ENCODE results near the gene NUDT16.

The NUDT16 gene

DNA sequence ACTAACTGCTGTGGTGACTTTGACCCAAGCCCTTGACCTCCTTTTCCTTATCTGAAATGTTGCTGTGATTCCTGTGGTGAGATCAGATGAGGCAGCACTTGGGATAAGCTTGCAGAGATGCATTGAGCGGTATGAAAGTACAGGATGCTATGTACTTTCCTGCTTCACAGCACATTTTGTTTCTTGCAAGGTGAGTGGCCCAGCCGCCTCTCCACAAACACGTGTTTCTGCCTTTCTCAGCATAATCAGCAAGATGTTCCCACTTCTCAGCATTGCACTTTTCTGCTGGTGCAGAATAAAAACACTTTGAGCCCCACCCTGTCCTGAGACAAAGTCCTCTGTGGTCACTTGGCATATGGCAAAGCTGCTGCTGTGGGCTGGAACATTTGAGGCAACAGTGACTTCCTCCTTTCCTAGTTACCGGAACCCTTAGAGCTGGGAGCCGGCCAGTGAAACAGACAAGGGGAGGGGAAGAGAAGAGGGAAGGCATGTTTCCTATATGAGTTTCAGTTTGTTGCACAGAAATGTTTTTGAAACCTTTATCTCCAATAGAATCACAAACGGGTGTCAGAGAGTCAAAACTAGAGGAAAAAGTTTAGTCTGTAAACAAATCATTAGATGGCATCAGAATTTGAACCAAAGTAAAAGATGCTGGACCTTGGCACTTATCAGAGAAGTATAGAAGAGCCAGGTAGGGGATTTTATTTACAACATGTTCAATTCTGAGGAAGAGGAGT is 5.0 kb downstream of the NUDT16 start:
- no peak for DNase-seq (ENCODE audit: low read depth in 2 of 3, low spot score in 2 of 3)

DNA sequence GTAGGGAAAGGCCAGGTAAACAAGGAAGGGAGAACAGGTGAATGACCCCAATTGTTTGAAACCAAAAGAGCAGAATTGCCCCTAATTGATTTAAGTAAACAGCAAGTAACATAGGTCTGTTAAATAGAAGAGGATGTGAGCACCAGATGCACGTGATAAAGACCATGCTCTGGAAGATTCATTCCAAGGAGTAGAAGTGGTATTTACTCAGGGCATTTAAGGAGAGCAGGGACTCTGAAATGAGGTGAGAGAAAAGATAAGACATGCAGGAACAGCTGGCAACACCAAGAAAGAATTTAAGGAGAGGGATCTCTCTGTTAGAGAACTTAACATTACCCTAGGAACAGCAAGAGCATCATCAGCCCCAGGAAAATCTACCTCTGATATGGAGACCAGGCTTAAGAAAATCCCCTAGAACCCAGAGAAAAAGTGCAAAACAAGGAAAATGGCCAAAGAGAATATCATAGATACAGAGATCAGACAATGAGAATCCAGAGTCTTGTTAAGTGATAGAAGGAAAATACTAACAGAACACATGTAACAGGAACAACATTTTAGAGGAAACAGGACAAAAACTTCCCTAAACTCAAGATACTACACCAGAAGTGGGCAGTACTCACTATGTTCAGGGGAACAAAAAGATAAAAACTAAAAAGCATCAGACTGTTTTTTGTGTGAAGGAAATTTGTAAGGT is 6.4 kb downstream of the NUDT16 start:
- DNase-seq (ENCODE audit: low read depth in 2 of 3, low spot score in 2 of 3): no peak

- no peak for DNase-seq (ENCODE audit: low read depth in 2 of 3, low spot score in 2 of 3)
Observed at GRCh38 chr3:131388490-131388799, 6.9 kb downstream of the NUDT16 start.

GRCh38 chr3:131390331-131390730 is 8.8 kb downstream of the NUDT16 start:
- DNase-seq (ENCODE audit: low read depth in 2 of 3, low spot score in 2 of 3): no peak

- no peak for DNase-seq (ENCODE audit: low read depth in 2 of 3, low spot score in 2 of 3)
Observed at GRCh38 chr3:131393051-131393450, 11.5 kb downstream of the NUDT16 start.

GRCh38 chr3:131393868-131394267 is 12.3 kb downstream of the NUDT16 start:
- DNase-seq (ENCODE audit: low read depth in 2 of 3, low spot score in 2 of 3): no peak

DNA sequence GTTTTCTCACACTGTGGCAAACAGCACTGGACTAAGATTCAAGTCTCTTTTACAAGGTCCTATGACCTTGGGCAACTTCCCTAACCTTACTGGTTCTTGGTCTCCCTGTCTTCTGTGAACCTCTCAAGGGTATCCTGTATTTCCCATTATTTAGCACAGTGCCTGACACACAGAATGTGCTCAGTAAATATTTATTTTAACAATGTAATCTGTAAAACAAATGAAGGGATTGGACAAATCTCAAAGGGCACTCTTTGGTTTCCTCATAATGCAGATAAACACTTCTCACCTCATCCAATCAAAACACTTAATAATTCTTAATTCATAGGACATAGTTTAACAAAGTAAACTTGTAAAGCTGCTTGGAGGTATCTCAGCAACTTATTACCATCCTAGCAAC is 12.8 kb downstream of the NUDT16 start:
- no peak for DNase-seq (ENCODE audit: low read depth in 2 of 3, low spot score in 2 of 3)

DNA sequence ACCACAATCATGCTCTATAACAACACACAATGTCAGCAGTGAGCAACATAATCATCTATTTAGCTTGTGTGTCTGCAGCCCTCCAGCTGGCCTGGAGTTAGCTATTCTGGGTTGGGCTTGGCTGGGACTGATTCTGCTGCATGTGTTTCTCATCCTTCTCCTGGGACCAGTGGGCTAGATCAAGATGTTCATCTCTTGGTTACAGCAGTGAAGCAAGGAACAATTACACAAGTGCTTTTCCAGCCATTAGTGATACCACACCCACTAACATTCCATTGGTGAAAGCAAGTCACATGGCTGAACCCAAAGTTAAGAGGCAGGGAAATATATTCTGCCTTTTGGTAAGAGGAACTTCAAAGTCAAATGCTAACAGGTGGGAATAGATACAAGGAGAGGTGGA is 14.6 kb downstream of the NUDT16 start:
- no peak for DNase-seq (ENCODE audit: low read depth in 2 of 3, low spot score in 2 of 3)

- no peak for DNase-seq (ENCODE audit: low read depth in 2 of 3, low spot score in 2 of 3)
Observed at GRCh38 chr3:131397889-131398288, 16.3 kb downstream of the NUDT16 start.

DNA sequence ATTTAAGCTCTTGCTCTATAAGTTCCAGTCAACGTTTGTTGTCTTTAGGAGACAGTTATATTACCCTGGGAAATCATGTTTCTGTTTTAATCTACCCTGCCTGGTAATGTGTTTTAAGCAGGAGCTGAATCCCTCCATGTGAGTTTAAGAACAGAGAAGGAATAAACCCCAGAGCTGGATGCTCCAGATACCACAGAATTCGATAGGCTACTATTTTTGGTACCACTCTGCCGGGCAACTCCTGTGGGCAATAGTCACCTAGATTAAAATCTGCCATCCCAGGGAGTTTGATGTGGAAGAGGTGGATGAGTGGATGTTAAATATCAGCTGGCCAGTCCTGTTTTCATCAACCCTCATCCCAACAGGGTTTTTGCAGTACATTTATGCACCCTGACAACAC is 20.4 kb downstream of the NUDT16 start:
- DNase-seq (ENCODE audit: low read depth in 2 of 3, low spot score in 2 of 3): no peak

GRCh38 chr3:131402391-131403039 is 20.9 kb downstream of the NUDT16 start:
- DNase-seq (ENCODE audit: low read depth in 2 of 3, low spot score in 2 of 3): no peak

DNA sequence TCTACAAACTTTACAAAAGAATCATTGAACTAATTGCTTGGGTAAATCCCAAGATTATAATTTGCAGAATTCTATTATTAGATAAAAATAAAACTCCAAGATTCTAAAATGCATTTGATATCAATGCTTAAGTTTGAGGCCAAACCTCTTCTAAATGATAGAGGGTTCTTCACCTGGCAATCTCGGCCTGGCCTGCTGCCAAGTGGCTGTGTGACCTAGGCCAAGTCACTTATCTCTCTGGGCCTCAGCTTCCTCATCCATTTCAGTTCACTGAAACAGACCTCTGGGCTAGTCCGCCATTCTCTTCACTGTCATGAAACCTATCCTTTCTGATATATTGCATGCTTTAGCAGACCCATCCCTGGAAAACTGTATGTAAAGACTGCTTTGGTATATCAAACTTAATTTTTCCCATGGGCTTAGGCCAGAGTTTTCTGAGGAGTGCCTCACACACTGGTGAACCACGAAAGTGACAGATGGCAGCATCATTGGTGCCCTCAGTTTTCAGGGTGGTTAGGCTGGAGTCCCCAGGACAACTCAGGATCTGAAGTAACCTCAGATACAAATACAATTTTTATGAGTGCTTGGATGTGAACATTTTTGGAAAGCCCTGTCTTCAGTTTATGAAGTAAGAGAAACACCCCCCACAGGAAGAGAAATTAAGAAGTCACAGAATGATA is 21.8 kb downstream of the NUDT16 start:
- no peak for DNase-seq (ENCODE audit: low read depth in 2 of 3, low spot score in 2 of 3)

DNA sequence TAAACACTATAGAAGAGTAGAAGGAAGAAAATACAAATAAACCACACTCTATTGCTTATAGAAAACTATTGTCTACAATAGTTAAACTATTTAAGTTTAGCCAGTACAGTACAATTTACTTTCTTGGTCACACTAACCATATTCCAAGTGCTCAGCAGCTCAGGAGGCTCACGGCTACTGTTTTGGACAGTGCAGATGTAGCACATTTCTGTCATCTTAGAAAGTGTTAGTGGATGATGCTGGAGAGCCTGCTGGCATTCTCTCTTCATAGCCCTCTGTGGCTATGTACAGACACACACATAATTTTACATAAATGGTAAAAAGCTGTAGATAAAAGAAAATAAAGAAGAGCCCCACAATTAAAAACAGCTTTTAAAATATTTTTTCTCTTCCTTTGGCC is 23.8 kb downstream of the NUDT16 start:
- no peak for DNase-seq (ENCODE audit: low read depth in 2 of 3, low spot score in 2 of 3)

DNA sequence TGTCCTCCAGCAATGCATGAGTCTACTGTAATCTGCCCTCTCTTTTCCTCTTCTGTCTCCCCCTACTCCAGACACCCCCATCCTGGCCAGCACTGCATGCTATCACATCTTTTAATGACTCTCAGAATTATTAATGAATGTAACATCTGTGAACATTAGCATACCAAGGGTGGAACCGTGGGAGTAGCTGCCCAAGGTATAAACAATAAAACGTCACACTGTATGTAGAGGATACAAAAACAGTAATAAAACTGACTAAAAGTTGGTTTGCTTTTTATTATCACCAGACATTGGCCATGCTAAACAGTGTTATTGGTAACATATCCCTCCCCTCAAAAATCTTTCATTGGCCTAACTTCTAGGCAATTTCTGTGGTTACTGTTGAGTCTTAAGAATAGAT is 24.7 kb downstream of the NUDT16 start:
- DNase-seq (ENCODE audit: low read depth in 2 of 3, low spot score in 2 of 3): no peak

- no peak for DNase-seq (ENCODE audit: low read depth in 2 of 3, low spot score in 2 of 3)
Observed at GRCh38 chr3:131417751-131418150, 36.2 kb downstream of the NUDT16 start.

- no peak for DNase-seq (ENCODE audit: low read depth in 2 of 3, low spot score in 2 of 3)
Observed at GRCh38 chr3:131421301-131421700, 39.7 kb downstream of the NUDT16 start.

DNA sequence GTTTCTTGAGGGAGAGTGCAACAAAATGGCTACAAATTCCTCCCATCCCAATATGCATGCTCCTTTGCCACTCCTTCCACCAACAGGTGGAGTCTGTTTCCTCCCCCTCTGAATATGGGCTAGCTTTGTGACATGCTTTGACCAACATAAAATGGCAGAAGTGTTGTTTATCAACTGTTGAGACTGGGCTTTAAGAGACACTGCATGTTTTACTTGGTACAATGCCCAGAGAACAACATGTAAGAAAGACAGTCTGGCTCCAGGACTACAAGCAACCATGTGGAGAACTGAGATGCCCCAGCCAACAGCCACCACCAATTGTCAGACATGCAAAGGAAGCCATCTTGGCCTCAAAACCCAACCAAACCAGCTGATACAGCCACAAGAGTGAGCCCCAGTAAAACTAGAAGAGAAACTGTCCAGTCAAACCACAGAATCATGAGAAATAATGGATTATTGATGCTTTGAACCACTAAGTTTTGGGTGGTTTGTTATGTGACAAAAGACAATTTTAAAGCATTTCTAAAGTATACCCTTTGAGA is 40.5 kb downstream of the NUDT16 start:
- DNase-seq (ENCODE audit: low read depth in 2 of 3, low spot score in 2 of 3): no peak

GRCh38 chr3:131427226-131427625 is 45.7 kb downstream of the NUDT16 start:
- no peak for DNase-seq (ENCODE audit: low read depth in 2 of 3, low spot score in 2 of 3)

DNA sequence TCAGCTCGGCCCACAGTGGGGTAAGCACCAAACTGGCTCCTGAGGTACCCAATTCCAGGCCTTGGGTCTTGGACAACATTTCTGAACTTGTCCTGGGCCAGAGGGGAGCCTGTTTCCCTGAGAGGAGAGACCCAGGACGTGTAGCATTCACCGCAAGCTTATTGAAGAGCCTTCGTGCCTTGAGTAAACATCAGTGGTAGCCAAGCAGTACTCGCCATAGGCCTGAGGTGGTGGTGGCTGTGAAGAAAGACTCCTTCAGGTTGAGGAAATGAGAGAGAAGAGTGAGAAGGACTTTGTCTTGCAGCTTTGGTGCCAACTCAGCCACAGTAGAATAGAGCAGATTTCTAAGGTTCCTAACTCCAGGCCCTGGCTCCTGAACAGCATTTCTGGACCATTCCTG is 50.2 kb downstream of the NUDT16 start:
- no peak for DNase-seq (ENCODE audit: low read depth in 2 of 3, low spot score in 2 of 3)

GRCh38 chr3:131432441-131432840 is 50.9 kb downstream of the NUDT16 start:
- no peak for DNase-seq (ENCODE audit: low read depth in 2 of 3, low spot score in 2 of 3)

DNA sequence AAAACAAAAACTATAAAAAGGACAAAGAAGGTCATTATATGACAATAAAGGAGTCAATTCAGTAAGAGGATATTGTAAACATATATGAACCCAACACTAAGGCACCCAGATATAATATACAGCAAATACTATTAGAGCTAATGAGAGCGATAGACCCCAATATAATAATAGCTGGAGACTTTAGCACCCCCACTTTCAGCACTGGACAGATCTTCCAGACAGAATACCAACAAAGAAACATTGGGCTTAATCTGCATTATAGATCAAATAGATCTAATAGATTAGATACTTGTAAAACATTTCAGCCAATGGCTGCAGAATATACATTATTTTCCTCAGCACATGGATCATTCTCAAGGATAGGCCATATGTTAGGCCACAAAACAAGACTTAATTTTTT is 53.4 kb downstream of the NUDT16 start:
- no peak for DNase-seq (ENCODE audit: low read depth in 2 of 3, low spot score in 2 of 3)

All from activated CD8-positive, alpha-beta memory T cell treated with anti-CD3 and anti-CD28 coated beads for 48 hours (primary cell).